ENCODE data around the gene TIMM50.
A peak's percentile ranks its signal among the peaks of the same experiment; 100 is the strongest.

Gene TIMM50

GRCh38 chr19:39480337-39481228 lies at the start of gene TIMM50:
Gene TIMM50, plus strand, starts transcription at chr19:39480838. Its CDS starts 16 bp downstream, at chr19:39480854.
- no peak for TF ChIP-seq CTCF (IDR thresholded peaks at IDR 0.05; ENCODE audit: insufficient read depth, missing control alignments)
- DNase-seq (ENCODE audit: insufficient read length, low spot score) (peak; percentile 39), FAIRE-seq (no peak)

- no peak for TF ChIP-seq CTCF (IDR thresholded peaks at IDR 0.05; ENCODE audit: insufficient read depth, missing control alignments)
- DNase-seq (ENCODE audit: insufficient read length, low spot score), result no peak
- no peak for FAIRE-seq
Measured at GRCh38 chr19:39432677-39433025, 48.0 kb upstream of the TIMM50 start.

DNA sequence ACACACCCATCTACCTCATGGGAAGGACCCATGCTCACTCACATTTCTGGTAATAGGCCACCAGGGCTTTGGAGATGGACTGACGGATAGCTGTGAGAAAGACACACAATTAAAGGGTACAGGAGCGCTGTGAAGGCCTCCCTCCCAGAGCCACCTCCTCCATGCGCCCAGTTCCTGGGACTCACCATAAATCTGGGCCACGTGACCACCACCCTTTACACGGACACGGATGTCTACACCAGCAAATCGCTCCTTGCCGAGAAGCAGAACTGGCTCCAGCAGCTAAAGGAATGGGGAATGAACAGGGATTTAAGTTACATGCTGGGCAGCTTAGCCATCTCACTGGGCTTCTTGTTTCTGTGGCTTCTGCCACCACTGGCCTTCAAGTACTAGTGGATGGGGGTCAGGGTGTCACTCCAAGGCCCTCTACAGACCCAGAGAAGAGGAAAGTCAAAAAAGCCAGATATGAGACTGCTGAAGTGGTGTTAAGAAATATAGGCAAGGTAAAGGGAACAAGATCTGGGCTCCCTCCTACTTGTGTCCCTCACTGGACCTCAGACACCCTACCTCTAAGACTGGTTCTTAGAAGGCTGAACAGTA lies 47.1 kb upstream of the TIMM50 start:
- no peak for FAIRE-seq
- no peak for TF ChIP-seq CTCF (IDR thresholded peaks at IDR 0.05; ENCODE audit: insufficient read depth, missing control alignments)
- no peak for DNase-seq (ENCODE audit: insufficient read length, low spot score)

GRCh38 chr19:39434123-39435076 lies 46.2 kb upstream of the TIMM50 start:
- no peak for FAIRE-seq
- no peak for TF ChIP-seq CTCF (IDR thresholded peaks at IDR 0.05; ENCODE audit: insufficient read depth, missing control alignments)
- DNase-seq (ENCODE audit: insufficient read length, low spot score), result no peak

DNA sequence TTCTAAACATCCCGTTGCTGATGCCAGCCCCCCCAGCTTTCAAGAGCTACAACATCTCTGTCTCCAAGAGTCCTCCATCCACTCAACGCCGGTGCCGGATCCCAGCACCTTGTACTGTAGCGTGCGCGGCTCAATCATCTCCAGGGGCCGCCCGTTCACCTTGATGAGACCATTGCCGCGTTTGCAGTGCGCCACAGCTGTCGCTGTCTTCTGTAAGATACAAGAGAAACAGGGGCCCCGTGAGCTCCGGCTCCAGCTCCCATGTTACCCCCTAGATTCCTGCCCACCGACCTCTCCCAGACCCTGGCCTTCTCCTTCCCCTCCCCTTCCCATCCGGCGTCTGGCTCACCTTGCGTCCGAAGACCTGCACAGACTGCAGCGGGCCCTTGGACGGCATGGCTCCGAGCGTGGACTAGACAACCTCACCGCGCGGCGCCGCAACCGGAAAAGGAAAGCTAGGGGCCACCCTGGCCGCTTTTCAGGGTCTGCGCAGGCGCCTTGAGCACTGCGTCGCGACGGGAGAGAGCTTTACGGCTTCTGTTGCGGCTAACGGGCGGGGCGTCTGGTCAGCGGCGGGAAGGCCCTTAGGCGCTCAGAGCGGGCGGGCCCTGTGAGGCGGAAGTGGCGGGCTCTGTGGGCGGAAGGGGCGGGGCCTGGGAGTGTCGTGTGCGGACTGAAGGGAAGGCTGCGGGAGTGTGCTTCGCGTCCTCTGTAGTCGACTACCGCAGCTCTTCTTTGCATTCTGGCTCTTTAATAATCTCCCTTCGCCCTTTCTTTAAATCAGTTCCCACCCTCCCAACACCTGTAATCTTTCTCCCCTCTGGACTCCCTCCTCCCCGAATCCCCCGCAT lies 44.9 kb upstream of the TIMM50 start, which contains the start of gene RPS16:
TSS of gene RPS16 (minus strand) at position 451 of the 851 bp plus-strand sequence. CDS start at position 397, 54 bp downstream.
- no peak for TF ChIP-seq CTCF (IDR thresholded peaks at IDR 0.05; ENCODE audit: insufficient read depth, missing control alignments)
- DNase-seq (ENCODE audit: insufficient read length, low spot score) (peak; percentile 81), FAIRE-seq (no peak)

- TF ChIP-seq CTCF (IDR thresholded peaks at IDR 0.05; ENCODE audit: insufficient read depth, missing control alignments), result no peak
Measured at GRCh38 chr19:39436350-39436716, 44.3 kb upstream of the TIMM50 start.

More at GRCh38 chr19:39436350-39436716, 44.3 kb upstream of the TIMM50 start:
- no peak for DNase-seq (ENCODE audit: insufficient read length, low spot score)
- FAIRE-seq, result no peak

All from D721Med (cell line).